ENCODE data around the gene RASGEF1B.

DNA sequence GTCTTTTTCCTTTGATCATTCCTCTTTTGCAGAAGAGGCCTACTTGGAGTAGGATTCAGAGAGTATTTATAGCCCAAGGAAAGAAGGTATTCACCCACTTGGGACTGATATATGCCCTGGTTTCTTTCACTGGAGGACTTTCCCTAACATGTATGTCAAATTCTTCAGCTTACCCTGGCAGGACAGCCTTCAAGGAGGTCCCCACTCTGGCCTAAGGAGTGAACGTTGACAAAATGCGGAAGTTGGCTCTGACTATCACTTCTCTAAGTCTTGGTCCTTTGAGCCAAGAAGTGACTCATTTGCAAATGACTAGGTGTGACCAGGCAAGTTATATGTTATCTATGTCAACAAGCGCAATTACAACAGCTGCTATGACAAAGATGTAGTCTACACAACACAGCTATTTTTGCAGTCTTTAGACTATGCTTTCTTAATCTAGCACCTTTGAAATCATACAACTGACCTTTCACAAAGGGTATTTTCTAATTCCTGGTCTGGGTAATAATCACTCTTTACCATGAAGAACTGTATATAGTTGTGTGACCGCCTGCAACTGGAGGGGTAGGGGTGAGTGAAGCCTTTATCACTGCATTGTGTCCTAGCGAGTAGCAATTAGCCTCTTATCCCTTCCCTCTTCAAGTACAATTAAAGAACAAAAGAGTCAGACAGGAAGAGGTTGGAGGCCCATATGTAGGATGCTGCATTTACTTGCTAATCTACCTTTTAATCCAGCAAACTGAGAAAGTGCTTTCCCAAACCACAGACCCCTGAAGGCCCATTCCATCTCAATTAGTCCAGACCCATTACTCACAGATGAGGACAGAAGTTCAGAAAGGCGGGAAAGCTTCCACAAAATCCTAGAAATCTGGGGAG, 50.1 kb downstream of the RASGEF1B start:
- TF ChIP-seq, protein P1, sequence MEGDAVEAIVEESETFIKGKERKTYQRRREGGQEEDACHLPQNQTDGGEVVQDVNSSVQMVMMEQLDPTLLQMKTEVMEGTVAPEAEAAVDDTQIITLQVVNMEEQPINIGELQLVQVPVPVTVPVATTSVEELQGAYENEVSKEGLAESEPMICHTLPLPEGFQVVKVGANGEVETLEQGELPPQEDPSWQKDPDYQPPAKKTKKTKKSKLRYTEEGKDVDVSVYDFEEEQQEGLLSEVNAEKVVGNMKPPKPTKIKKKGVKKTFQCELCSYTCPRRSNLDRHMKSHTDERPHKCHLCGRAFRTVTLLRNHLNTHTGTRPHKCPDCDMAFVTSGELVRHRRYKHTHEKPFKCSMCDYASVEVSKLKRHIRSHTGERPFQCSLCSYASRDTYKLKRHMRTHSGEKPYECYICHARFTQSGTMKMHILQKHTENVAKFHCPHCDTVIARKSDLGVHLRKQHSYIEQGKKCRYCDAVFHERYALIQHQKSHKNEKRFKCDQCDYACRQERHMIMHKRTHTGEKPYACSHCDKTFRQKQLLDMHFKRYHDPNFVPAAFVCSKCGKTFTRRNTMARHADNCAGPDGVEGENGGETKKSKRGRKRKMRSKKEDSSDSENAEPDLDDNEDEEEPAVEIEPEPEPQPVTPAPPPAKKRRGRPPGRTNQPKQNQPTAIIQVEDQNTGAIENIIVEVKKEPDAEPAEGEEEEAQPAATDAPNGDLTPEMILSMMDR (conservative IDR thresholded peaks at IDR 0.05 in 1 of 2, IDR thresholded peaks at IDR 0.05 in 1 of 2; ENCODE audit: extremely low read depth in 1 of 2, insufficient read depth in 1 of 2, low read depth in 1 of 2, low read length in 2 of 2), result no peak
- no peak for TF ChIP-seq EZH2 (IDR thresholded peaks at IDR 0.05; ENCODE audit: borderline replicate concordance, low read length)

All from mammary epithelial cell (primary cell).